Eye (tissue), 1 donor: Measurements from ENCODE around the gene SANBR.

Experiments
- DNase-seq: peaks from one replicate; pipeline ENCODE4 v3.0.0-alpha.2; 2015

Gene SANBR

GRCh38 chr2:61090386-61090921 is 24.8 kb downstream of the SANBR start:
- DNase-seq = no peak

- DNase-seq = no peak
Measured at GRCh38 chr2:61091485-61091884, 25.8 kb downstream of the SANBR start.

GRCh38 chr2:61096438-61096837 is 30.8 kb downstream of the SANBR start:
- DNase-seq = no peak

GRCh38 chr2:61100801-61101200 is 35.1 kb downstream of the SANBR start:
- DNase-seq = no peak

GRCh38 chr2:61109291-61109690 is 43.6 kb downstream of the SANBR start:
- no peak for DNase-seq

GRCh38 chr2:61111708-61112107 is 46.0 kb downstream of the SANBR start:
- DNase-seq = no peak

- no peak for DNase-seq
Measured at GRCh38 chr2:61114147-61114546, 48.5 kb downstream of the SANBR start.
